NCI-H2196 treated with DMSO at 0.1 percent for 48 hours (cell line): ENCODE results near the gene FUS.

Source experiments
- DNase-seq: peaks from one replicate; lab custom pipeline; 2025; ENCODE audit not compliant: unreplicated experiment; lab: John Stamatoyannopoulos, UW

The FUS gene

DNA sequence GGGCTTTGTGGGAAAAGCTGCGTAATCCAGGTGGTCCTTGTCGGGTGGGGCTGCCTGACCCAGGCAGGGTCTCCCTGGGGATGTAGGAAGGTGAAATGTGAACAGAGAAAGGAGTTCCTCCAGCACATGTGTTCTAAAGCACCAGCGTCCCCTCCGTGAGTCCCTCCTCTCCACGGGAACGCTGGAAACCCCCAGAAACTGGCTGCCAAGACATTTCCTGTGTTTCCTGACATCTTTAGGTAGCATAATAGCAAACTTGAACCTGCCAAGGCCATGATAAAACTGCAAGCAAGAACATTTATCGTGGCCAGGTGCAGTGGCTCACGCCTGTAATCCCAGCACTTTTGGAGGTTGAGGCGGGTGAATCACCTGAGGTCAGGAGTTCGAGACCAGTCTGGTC, 49.6 kb downstream of the FUS start:
- no peak for DNase-seq

- no peak for DNase-seq
These were observed 58.1 kb downstream of the FUS start for GRCh38 chr16:31238041-31238440.
